Transverse colon (tissue), 4 donors: ENCODE data around the gene AFF1. TPM values are rescaled to one million over a fixed set of nuclear protein-coding genes. Genes with fewer than 3 reads are reported as not detected.

Experiments
- DNase-seq: peaks from one replicate; pipeline ENCODE4 v3.0.0-alpha.2; 2019
- H3K27ac ChIP-seq, 4 donors: fragments of 200-600 bp; sonication (generic); 2 replicates each; pipeline ENCODE4 v1.5.1; 2016 to 2018; ENCODE audit warnings: inconsistent platforms in 4 of 4
- H3K27me3 ChIP-seq: fragments of 200-600 bp; sonication (generic); 2 replicates; pipeline ENCODE4 v1.5.1; 2017; ENCODE audit warnings: inconsistent platforms
- H3K36me3 ChIP-seq, 4 donors: fragments of 200-600 bp; sonication (generic); 2 replicates each; pipeline ENCODE4 v1.5.1; 2017 to 2019; ENCODE audit warnings: inconsistent platforms in 4 of 4
- H3K4me1 ChIP-seq, 4 donors: fragments of 200-600 bp; sonication (generic); 2 replicates each; pipeline ENCODE4 v1.5.1; 2017 to 2020; ENCODE audit warnings: inconsistent platforms in 4 of 4
- H3K4me3 ChIP-seq, 4 donors: fragments of 200-600 bp; sonication (generic); 1 replicate in 1 of 4; 2 replicates in 3 of 4; pipeline versions ENCODE4 v1.5.1 to v1.6.1; 2017 to 2019; ENCODE audit warnings: inconsistent platforms in 4 of 4
- H3K9me3 ChIP-seq, 2 donors: fragments of 200-600 bp; sonication (generic); 2 replicates each; pipeline ENCODE4 v1.5.1; 2017 to 2019; ENCODE audit warnings: inconsistent platforms in 2 of 2
- CTCF ChIP-seq, 5 experiments: fragments of 200-600 bp in 3 of 5; fragments of 450-650 bp in 2 of 5; sonication (generic) in 3 of 5; IDR thresholded peaks; 1 replicate in 2 of 5; 2 replicates in 3 of 5; pipeline ENCODE4 v1.5.1; 2016 to 2017; ENCODE audit warnings: antibody characterized with exemption in 5 of 5, inconsistent platforms in 3 of 5, mild to moderate bottlenecking in 2 of 5, moderate library complexity in 1 of 5
- EP300 ChIP-seq: sonication (generic); formaldehyde crosslinking; IDR thresholded peaks from one replicate; pipeline ENCODE4 v1.6.1; 2017; ENCODE audit warnings: antibody characterized with exemption, low read depth
- POLR2A ChIP-seq: fragments of 450-650 bp; IDR thresholded peaks from one replicate; pipeline ENCODE4 v1.6.1; 2016; ENCODE audit warnings: antibody characterized with exemption, mild to moderate bottlenecking, moderate library complexity
- POLR2AphosphoS5 ChIP-seq, 3 donors: sonication (generic); formaldehyde crosslinking; IDR thresholded peaks; one replicate each; pipeline ENCODE4 v1.6.1; 2016; ENCODE audit warnings: antibody characterized with exemption in 3 of 3
- WGBS, 2 donors: methylation state at CpG; one replicate each; pipeline ENCODE4 v1.1.5; 2018; ENCODE audit warnings: low coverage in 1 of 2; 5-methylcytosine and 5-hydroxymethylcytosine counted together
- in situ Hi-C, 4 donors: fragments of 200-750 bp; cut with MboI; loops; one replicate each; pipeline versions ENCODE4 v1.15.0 to v1.15.1; 2017; ENCODE audit warnings: low sequenced_read_pairs in 3 of 4, low pct_ligation_motif_present in 1 of 4, low pct_unique_long_range_greater_than_20kb in 1 of 4
- intact Hi-C: fragments of 100-400 bp; cut with DNase I; formaldehyde crosslinking; loops from one replicate; pipeline ENCODE4 v1.15.1; 2023; ENCODE audit warnings: low total_unique reads
- total RNA-seq, 4 donors: library from RNA; depleted of rRNA; stranded (reverse); fragments of >200 nt; gene quantifications; one replicate each; pipeline ENCODE4 v1.1.0, GENCODE V29; 2016

AFF1 gene
- total RNA-seq, 4 donors from 2014 or later: 77.1 to 151 (median 97.0) TPM

DNA sequence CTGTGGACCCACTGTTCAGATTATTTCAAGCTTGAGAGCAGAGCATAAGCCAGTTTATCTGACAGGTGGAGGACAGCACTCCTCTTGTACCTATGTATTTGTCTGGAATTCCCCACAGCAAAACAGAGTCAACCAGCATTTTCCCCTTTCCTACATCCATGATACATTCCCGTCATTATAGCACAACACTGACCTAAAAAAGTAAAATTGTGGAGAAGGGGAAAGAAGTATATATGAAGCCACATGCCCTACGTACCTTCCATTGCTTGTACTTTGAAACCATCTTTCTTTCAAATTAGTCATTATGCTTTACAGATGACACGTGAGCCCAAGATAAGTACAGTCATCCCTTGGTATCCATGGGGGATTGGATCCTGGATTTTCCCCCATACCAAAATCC lies 212.3 kb downstream of the AFF1 start:
- intact Hi-C loops: no loop called here
- DNase-seq: no peak
- Histone ChIP-seq H3K27ac (no peak overlapping the region), H3K36me3 (no peaks in the 10 kb centered on the region), H3K4me3 (no peak overlapping the region), H3K9me3 (no peaks in the 10 kb centered on the region), H3K27me3 (no peaks in the 10 kb centered on the region), H3K4me1 (peaks cover 0 to 21% (median 10%) of the 10 kb centered on the region in 4 donors)
- in situ Hi-C loops: loop anchor here in 1 of 4 donors (5.0 to 25.0 kb wide), 2 partner anchors 85 to 315 kb away; no protein-coding TSS in a partner anchor
- WGBS, 2 donors: 79 to 88% methylated on average over 3 of the region's 3 CpGs
- TF ChIP-seq EP300: no peak
- no peak for TF ChIP-seq POLR2A
- no peak for TF ChIP-seq CTCF (IDR thresholded peaks at IDR 0.05)
- TF ChIP-seq POLR2AphosphoS5 (IDR thresholded peaks at IDR 0.05): no peak

DNA sequence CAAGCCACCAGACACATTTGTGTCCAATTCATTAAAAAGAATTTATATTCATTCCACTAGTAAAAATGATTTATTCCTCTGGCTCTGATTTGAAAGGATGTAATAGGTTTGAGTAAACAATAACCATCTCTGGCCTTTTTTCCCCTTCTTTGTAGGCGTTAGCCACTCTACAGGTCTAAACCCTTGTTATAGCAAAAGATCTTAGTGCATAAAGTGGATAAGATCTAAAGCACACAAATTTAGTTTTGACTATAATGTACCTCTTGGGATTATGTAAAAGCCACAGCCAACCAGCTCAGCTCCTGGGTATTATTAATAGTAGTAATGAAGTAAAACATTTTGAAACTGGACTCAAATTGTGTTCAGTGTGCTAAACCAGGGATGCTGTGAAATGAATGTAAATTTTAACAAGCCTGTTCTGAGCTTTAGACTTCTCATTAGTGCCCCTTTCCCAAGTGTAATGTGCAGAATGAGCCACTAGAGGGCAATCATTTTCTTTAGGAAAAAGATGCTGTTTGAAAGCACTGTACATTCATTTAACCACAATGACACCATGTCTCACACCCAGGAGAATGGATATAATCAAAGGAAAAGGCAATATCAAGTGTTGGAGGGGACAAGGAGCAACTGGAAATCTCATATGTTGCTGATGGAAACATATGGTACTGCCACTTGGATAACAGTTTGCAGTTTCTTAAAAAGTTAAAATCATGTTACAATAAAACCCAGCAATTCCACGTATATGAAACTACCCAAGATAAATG lies 215.9 kb downstream of the AFF1 start:
- DNase-seq: peak; percentile 36
- Histone ChIP-seq H3K27me3 (no peaks in the 10 kb centered on the region), H3K4me3 (no peak overlapping the region), H3K9me3 (no peaks in the 10 kb centered on the region), H3K4me1 (peaks cover 0 to 22% (median 15%) of the 10 kb centered on the region in 4 donors), H3K27ac (peak overlapping the region in 1 of 4 donors; percentile 61), H3K36me3 (no peaks in the 10 kb centered on the region)
- 21 to 26% methylated on average over 2 of the region's 2 CpGs for WGBS, 2 donors
- intact Hi-C loops (loop anchor here (5.0 kb wide), 1 partner anchor 87 kb away; no protein-coding TSS in a partner anchor), in situ Hi-C loops (loop anchor here in 3 of 4 donors (10.0 to 25.0 kb wide), 2 partner anchors 84 to 312 kb away; no protein-coding TSS in a partner anchor)
- no peak for TF ChIP-seq EP300
- peak; percentile 91 to 95 (median 94) for TF ChIP-seq CTCF (IDR thresholded peaks at IDR 0.05)

GRCh38 chr4:87151730-87152129 lies 216.9 kb downstream of the AFF1 start:
- WGBS, 2 donors: 27 to 33% methylated on average over 1 of the region's 1 CpG
- TF ChIP-seq POLR2AphosphoS5 (IDR thresholded peaks at IDR 0.05): peak in 1 of 3 donors; percentile 18
- no peak for TF ChIP-seq EP300
- no peaks in the 10 kb centered on the region for H3K27me3 ChIP-seq
- peaks cover 0 to 22% (median 15%) of the 10 kb centered on the region in 4 donors for H3K4me1 ChIP-seq
- H3K27ac ChIP-seq: peak overlapping the region in 3 of 4 donors; percentile 17 to 61 (median 57)
- in situ Hi-C loops: loop anchor here in 3 of 4 donors (10.0 to 25.0 kb wide), 2 partner anchors 83 to 311 kb away; no protein-coding TSS in a partner anchor
- intact Hi-C loops: loop anchor here (5.0 kb wide), 1 partner anchor 86 kb away; no protein-coding TSS in a partner anchor
- no peaks in the 10 kb centered on the region for H3K9me3 ChIP-seq
- no peaks in the 10 kb centered on the region for H3K36me3 ChIP-seq
- no peak overlapping the region for H3K4me3 ChIP-seq
- no peak for DNase-seq

GRCh38 chr4:87152310-87153041 lies 217.7 kb downstream of the AFF1 start:
- no peak overlapping the region for H3K4me3 ChIP-seq
- peaks cover 0 to 22% (median 15%) of the 10 kb centered on the region in 4 donors for H3K4me1 ChIP-seq
- no peak for DNase-seq
- TF ChIP-seq CTCF (IDR thresholded peaks at IDR 0.05) (no peak), POLR2A (no peak), POLR2AphosphoS5 (IDR thresholded peaks at IDR 0.05) (no peak), EP300 (no peak)
- H3K27me3 ChIP-seq: no peaks in the 10 kb centered on the region
- H3K36me3 ChIP-seq: no peaks in the 10 kb centered on the region
- in situ Hi-C loops: loop anchor here in 3 of 4 donors (10.0 to 25.0 kb wide), 2 partner anchors 82 to 310 kb away; no protein-coding TSS in a partner anchor
- H3K27ac ChIP-seq: peak overlapping the region in 3 of 4 donors; percentile 17 to 61 (median 57)
- WGBS, 2 donors: 80 to 84% methylated on average over 6 to 14 of the region's 14 CpGs
- intact Hi-C loops: loop anchor here (5.0 kb wide), 1 partner anchor 85 kb away; no protein-coding TSS in a partner anchor
- no peaks in the 10 kb centered on the region for H3K9me3 ChIP-seq
